ENCODE data around the gene TERT.

GRCh38 chr5:1291611-1292080 lies 3.2 kb downstream of the TERT start:
- TF ChIP-seq CTCF (IDR thresholded peaks at IDR 0.05), result no peak
- no peak for TF ChIP-seq POLR2AphosphoS5 (IDR thresholded peaks at IDR 0.05)
- TF ChIP-seq POLR2A (IDR thresholded peaks at IDR 0.05), result no peak
- TF ChIP-seq EP300 (IDR thresholded peaks at IDR 0.05), result no peak
